H1 (cell line): ENCODE measurements around the gene PRIMA1. TPM values are rescaled to one million over a fixed set of nuclear protein-coding genes. Genes with fewer than 3 reads are reported as not detected.

Source experiments
- CTCF ChIA-PET: fragments of 300-600 bp; sonication (Branson Sonifier 250); formaldehyde crosslinking; loops from one replicate; lab custom pipeline; 2021; ENCODE audit not compliant: partially characterized antibody; lab: Charles Lee
- POLR2A ChIA-PET: fragments of 300-600 bp; sonication (Branson Sonifier 250); formaldehyde crosslinking; loops from one replicate; lab custom pipeline; 2021; ENCODE audit warnings: inconsistent platforms; ENCODE audit not compliant: partially characterized antibody; lab: Charles Lee
- DNase-seq, 2 experiments: peaks; one replicate each; pipeline versions ENCODE4 v3.0.0 to v3.0.0-alpha.2; 2010 to 2022; ENCODE audit warnings: low spot score in 2 of 2, low read depth in 1 of 2, mixed read lengths in 1 of 2
- FAIRE-seq: peaks from 2 replicates; lab custom pipeline; 2011; peaks lifted over from hg19 to GRCh38; lab: Jason Lieb, UNC
- H2AFZ ChIP-seq: 2 replicates; pipeline ENCODE4 v1.8.1; 2012; ENCODE audit warnings: low read length, inconsistent platforms
- H2AK5ac ChIP-seq: 2 replicates; pipeline ENCODE4 v1.6.1; 2013; ENCODE audit warnings: low read depth, low read length
- H2BK120ac ChIP-seq: replicated peaks from 2 replicates; pipeline ENCODE3; 2013; ENCODE audit warnings: low read depth, low read length, inconsistent platforms
- H2BK12ac ChIP-seq: 2 replicates; pipeline ENCODE4 v1.6.1; 2013; ENCODE audit warnings: low read depth, low read length
- H2BK15ac ChIP-seq: 2 replicates; pipeline ENCODE4 v1.6.1; 2013; ENCODE audit warnings: low read length
- H2BK20ac ChIP-seq: 2 replicates; pipeline ENCODE4 v1.6.1; 2013; ENCODE audit warnings: low read length
- H2BK5ac ChIP-seq: 2 replicates; pipeline ENCODE4 v1.6.1; 2013; ENCODE audit warnings: low read depth, low read length
- H3K14ac ChIP-seq: 2 replicates; pipeline ENCODE4 v1.6.1; 2013; ENCODE audit warnings: inconsistent platforms; ENCODE audit not compliant: insufficient read length
- H3K18ac ChIP-seq: 2 replicates; pipeline ENCODE4 v1.6.1; 2013; ENCODE audit warnings: low read length; ENCODE audit errors: extremely low read depth
- H3K23ac ChIP-seq: 2 replicates; pipeline ENCODE4 v1.6.1; 2013; ENCODE audit warnings: inconsistent platforms; ENCODE audit not compliant: insufficient read length
- H3K23me2 ChIP-seq: 2 replicates; pipeline ENCODE4 v1.6.1; 2013; ENCODE audit warnings: low read depth, low read length
- H3K27ac ChIP-seq: 2 replicates; pipeline ENCODE4 v1.6.1; 2011; ENCODE audit warnings: low read depth, low read length, inconsistent platforms
- H3K27me3 ChIP-seq, 4 experiments: replicated peaks in 1 of 4; 1 replicate in 1 of 4; 2 replicates in 3 of 4; pipeline versions ENCODE4 v1.6.1 to v1.8.1; 2011 to 2013; ENCODE audit warnings: low read length in 3 of 4, mild to moderate bottlenecking in 3 of 4, inconsistent platforms in 2 of 4, mixed read lengths in 2 of 4, moderate library complexity in 1 of 4; ENCODE audit not compliant: control insufficient read depth in 3 of 4, insufficient read depth in 3 of 4; ENCODE audit errors: extremely low read depth in 1 of 4
- H3K36me3 ChIP-seq, 4 experiments: 2 replicates each; pipeline versions ENCODE4 v1.6.1 to v1.8.1; 2011 to 2013; ENCODE audit warnings: mild to moderate bottlenecking in 4 of 4, low read length in 3 of 4, moderate library complexity in 2 of 4, control low read depth in 1 of 4, inconsistent platforms in 1 of 4; ENCODE audit not compliant: insufficient read depth in 4 of 4, control insufficient read depth in 2 of 4
- H3K4ac ChIP-seq: replicated peaks from 2 replicates; pipeline ENCODE3; 2013; ENCODE audit warnings: low read length, low read depth, mixed read lengths, inconsistent platforms; ENCODE audit not compliant: insufficient read length
- H3K4me1 ChIP-seq, 4 experiments: replicated peaks in 1 of 4; 1 replicate in 1 of 4; 2 replicates in 3 of 4; pipeline versions ENCODE4 v1.6.1 to v1.8.1; 2011 to 2013; ENCODE audit warnings: low read length in 3 of 4, inconsistent platforms in 2 of 4, mixed read lengths in 1 of 4; ENCODE audit not compliant: insufficient read depth in 4 of 4, control insufficient read depth in 3 of 4
- H3K4me2 ChIP-seq, 2 experiments: 2 replicates each; pipeline versions ENCODE4 v1.6.1 to v1.8.1; 2011 to 2013; ENCODE audit warnings: low read depth in 2 of 2, low read length in 2 of 2, control low read depth in 1 of 2, inconsistent platforms in 1 of 2, mild to moderate bottlenecking in 1 of 2; ENCODE audit not compliant: insufficient read depth in 1 of 2
- H3K4me3 ChIP-seq, 4 experiments: fragments of 200-600, 300-600 bp in 1 of 4; sonication (generic), shearing (Covaris generic), sonication (Bioruptor Twin) in 1 of 4; 2 replicates each; pipeline versions ENCODE4 v1.5.1 to v1.8.1; 2011 to 2016; ENCODE audit warnings: low read length in 4 of 4, low read depth in 3 of 4, control low read depth in 2 of 4, inconsistent platforms in 2 of 4, mild to moderate bottlenecking in 2 of 4, mixed read lengths in 1 of 4, moderate library complexity in 1 of 4; ENCODE audit not compliant: insufficient read depth in 2 of 4; ENCODE audit errors: extremely low read depth in 1 of 4
- H3K56ac ChIP-seq: replicated peaks from 2 replicates; pipeline ENCODE3; 2013; ENCODE audit warnings: low read depth, mild to moderate bottlenecking, mixed read lengths, low read length, inconsistent platforms; ENCODE audit not compliant: insufficient read length
- H3K79me1 ChIP-seq: 2 replicates; pipeline ENCODE4 v1.6.1; 2013; ENCODE audit warnings: low read depth, low read length, control low read depth
- H3K79me2 ChIP-seq, 2 experiments: 2 replicates each; pipeline versions ENCODE4 v1.6.1 to v1.8.1; 2012 to 2013; ENCODE audit warnings: low read length in 2 of 2, mild to moderate bottlenecking in 2 of 2, inconsistent platforms in 1 of 2; ENCODE audit not compliant: insufficient read depth in 2 of 2, control insufficient read depth in 1 of 2
- H3K9ac ChIP-seq, 4 experiments: replicated peaks in 1 of 4; 1 replicate in 1 of 4; 2 replicates in 3 of 4; pipeline versions ENCODE4 v1.6.1 to v1.8.1; 2011 to 2013; ENCODE audit warnings: low read depth in 3 of 4, low read length in 3 of 4, control low read depth in 2 of 4, mild to moderate bottlenecking in 2 of 4, moderate library complexity in 2 of 4, inconsistent platforms in 1 of 4; ENCODE audit errors: extremely low read depth in 1 of 4
- H3K9me3 ChIP-seq, 2 experiments: 2 replicates each; pipeline versions ENCODE4 v1.6.1 to v1.8.1; 2012 to 2013; ENCODE audit warnings: mild to moderate bottlenecking in 2 of 2, moderate library complexity in 2 of 2, control low read depth in 1 of 2, inconsistent platforms in 1 of 2, low read depth in 1 of 2, low read length in 1 of 2, mixed read lengths in 1 of 2; ENCODE audit not compliant: insufficient read depth in 2 of 2
- H4K20me1 ChIP-seq, 2 experiments: replicated peaks in 1 of 2; 2 replicates each; pipeline versions ENCODE3 to v1.8.1; 2011 to 2013; ENCODE audit warnings: inconsistent platforms in 2 of 2, low read length in 2 of 2, mild to moderate bottlenecking in 1 of 2; ENCODE audit not compliant: insufficient read depth in 2 of 2, control insufficient read depth in 1 of 2
- H4K5ac ChIP-seq: 2 replicates; pipeline ENCODE4 v1.6.1; 2013; ENCODE audit warnings: low read length, low read depth, mixed read lengths, inconsistent platforms; ENCODE audit not compliant: insufficient read length
- H4K8ac ChIP-seq: 2 replicates; pipeline ENCODE4 v1.8.0; 2013; ENCODE audit warnings: mild to moderate bottlenecking, moderate library complexity, low read length, inconsistent platforms; ENCODE audit not compliant: insufficient read depth; ENCODE audit errors: extremely low read depth
- H4K91ac ChIP-seq: replicated peaks from 2 replicates; pipeline ENCODE3; 2013; ENCODE audit warnings: low read length, mixed read lengths, inconsistent platforms; ENCODE audit not compliant: insufficient read length
- CHD1 ChIP-seq: IDR thresholded peaks from 2 replicates; pipeline ENCODE4 v1.6.1; 2012; ENCODE audit warnings: low read depth, low read length, improper control_type of control experiment
- GABPA ChIP-seq: IDR thresholded peaks from 2 replicates; pipeline ENCODE4 v1.6.1; 2011; ENCODE audit warnings: mild to moderate bottlenecking, low read length, moderate library complexity, borderline replicate concordance; ENCODE audit not compliant: insufficient read depth
- JUND ChIP-seq: IDR thresholded peaks from 2 replicates; pipeline ENCODE4 v1.6.1; 2011; ENCODE audit warnings: mild to moderate bottlenecking, improper control_type of control experiment, low read length
- KDM4A ChIP-seq: IDR thresholded peaks from one replicate; pipeline ENCODE4 v1.7.1; 2012; ENCODE audit warnings: low read depth, mild to moderate bottlenecking, moderate library complexity, low read length, inconsistent platforms; ENCODE audit not compliant: severe bottlenecking
- WGBS, 2 experiments: shearing (Covaris generic) in 1 of 2; methylation state at CpG; one replicate each; pipeline versions ENCODE4 v1.1.6 to v1.1.7; 2013 to 2015; ENCODE audit warnings: low lambda C conversion rate in 2 of 2, mixed read lengths in 2 of 2, inconsistent platforms in 1 of 2, low coverage in 1 of 2, missing lambda C conversion rate in 1 of 2; ENCODE audit not compliant: insufficient replicate concordance in 2 of 2, insufficient coverage in 1 of 2, insufficient read length in 1 of 2; ENCODE audit errors: extremely low coverage in 1 of 2, missing lambda C conversion rate in 1 of 2; 5-methylcytosine and 5-hydroxymethylcytosine counted together
- polyA plus RNA-seq, 7 experiments: library from polyadenylated mRNA; depleted of rRNA in 3 of 7; stranded (reverse) in 5 of 7; unstranded in 2 of 7; fragments of >200 nt in 5 of 7; fragments of 200-250 nt in 2 of 7; gene quantifications; 1 replicate in 5 of 7; 2 replicates in 1 of 7; 4 replicates in 1 of 7; pipeline versions ENCODE4 v1.2.1 to v1.2.3, GENCODE V29; 2011 to 2013; ENCODE audit warnings: missing spikeins in 2 of 7, mixed read lengths in 2 of 7
- total RNA-seq: library from RNA; stranded (reverse); fragmentation: NEBNext Ultra II Directional; extraction: Animal tissue kit (Norgen Biotek cat#: 25700); gene quantifications from 2 replicates; pipeline ENCODE4 v1.2.1, GENCODE V29; 2021

PRIMA1 gene
- total and polyA plus RNA-seq, 2 of the 8 experiments (the other 6 are each of a cell fraction or from before 2014, with no cell fraction given): 2.8 to 4.5 TPM

DNA sequence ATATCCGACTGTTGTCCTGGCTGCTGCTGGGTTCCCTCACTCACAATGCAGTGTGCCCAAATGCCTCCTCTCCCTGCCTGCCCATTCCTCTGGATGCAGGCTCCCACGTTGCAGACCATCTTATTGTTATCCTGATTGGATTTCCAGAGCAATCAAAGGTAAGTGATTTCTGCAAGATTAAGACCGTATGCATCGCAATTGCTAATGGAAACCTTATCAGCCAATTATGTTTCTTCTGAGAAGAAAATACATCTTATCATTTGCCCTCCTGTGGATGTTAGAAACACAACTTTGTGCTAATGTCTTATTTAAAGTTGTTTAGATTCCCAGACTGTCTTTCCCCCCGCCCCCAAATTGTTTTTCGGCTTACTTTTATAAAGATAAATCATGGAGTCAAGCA is 98.1 kb downstream of the PRIMA1 start:
- H3K4me2 ChIP-seq: no peak overlapping the region
- TF ChIP-seq CHD1 (no peak), GABPA (no peak), KDM4A (no peak), JUND (no peak)
- TF ChIP-seq, all 59 proteins: peak for 0
- Histone ChIP-seq H3K23ac (no peak overlapping the region), H3K56ac (no peak overlapping the region), H3K36me3 (no peaks in the 10 kb centered on the region), H4K8ac (no peak overlapping the region), H4K91ac (peak overlapping the region; percentile 36), H3K14ac (no peak overlapping the region), H2BK120ac (no peak overlapping the region), H3K9ac (no peak overlapping the region), H2BK5ac (0 out of 2 replicates have a peak overlapping the region, but pooled peaks have one; percentile 37), H3K27ac (no peak overlapping the region), H2AFZ (no peak overlapping the region), H3K4me1 (peaks cover 8 to 42% (median 28%) of the 10 kb centered on the region in 4 experiments), H4K20me1 (no peaks in the 10 kb centered on the region), H2BK15ac (peak overlapping the region; percentile 32; the same call in 1 of the 2 replicates), H4K5ac (peak overlapping the region; percentile 27), H3K4ac (no peak overlapping the region), H3K79me2 (no peaks in the 10 kb centered on the region; a peak in 1 of 4 replicates), H2AK5ac (no peak overlapping the region), H3K27me3 (no peaks in the 10 kb centered on the region), H3K18ac (no peak overlapping the region; the same call in 1 of the 2 replicates), H3K23me2 (peaks cover 5% of the 10 kb centered on the region), H2BK12ac (peak overlapping the region; percentile 7; the same call in 1 of the 2 replicates), H3K79me1 (no peaks in the 10 kb centered on the region), H2BK20ac (peak overlapping the region; percentile 94; the same call in 1 of the 2 replicates), H3K9me3 (no peaks in the 10 kb centered on the region), H3K4me3 (no peak overlapping the region)
- ChIA-PET POLR2A (interaction anchor here (1.1 kb wide), 1 partner anchor 35 kb away, joined by 3 read pairs; no protein-coding TSS in a partner anchor), CTCF (interaction anchor here (0.7 to 4.4 kb wide), 11 partner anchors 8 to 82 kb away, joined by 3 to 47 read pairs (median 6); no protein-coding TSS in a partner anchor)
- DNase-seq (no peak), FAIRE-seq (no peak)
- 82% methylated on average over 6 of the region's 6 CpGs; no CpG with 5 or more reads in 1 of the 2 experiments for WGBS, 2 experiments
